Measurements from ENCODE around the gene NELFCD.

Gene NELFCD

GRCh38 chr20:58994390-58995159 is 13.5 kb downstream of the NELFCD start:
- no peak for DNase-seq (ENCODE audit: low spot score)

- DNase-seq (ENCODE audit: low spot score) = no peak
These were observed 14.6 kb downstream of the NELFCD start for GRCh38 chr20:58995461-58996225.

GRCh38 chr20:58996226-58996611 is 15.2 kb downstream of the NELFCD start:
- no peak for DNase-seq (ENCODE audit: low spot score)

DNA sequence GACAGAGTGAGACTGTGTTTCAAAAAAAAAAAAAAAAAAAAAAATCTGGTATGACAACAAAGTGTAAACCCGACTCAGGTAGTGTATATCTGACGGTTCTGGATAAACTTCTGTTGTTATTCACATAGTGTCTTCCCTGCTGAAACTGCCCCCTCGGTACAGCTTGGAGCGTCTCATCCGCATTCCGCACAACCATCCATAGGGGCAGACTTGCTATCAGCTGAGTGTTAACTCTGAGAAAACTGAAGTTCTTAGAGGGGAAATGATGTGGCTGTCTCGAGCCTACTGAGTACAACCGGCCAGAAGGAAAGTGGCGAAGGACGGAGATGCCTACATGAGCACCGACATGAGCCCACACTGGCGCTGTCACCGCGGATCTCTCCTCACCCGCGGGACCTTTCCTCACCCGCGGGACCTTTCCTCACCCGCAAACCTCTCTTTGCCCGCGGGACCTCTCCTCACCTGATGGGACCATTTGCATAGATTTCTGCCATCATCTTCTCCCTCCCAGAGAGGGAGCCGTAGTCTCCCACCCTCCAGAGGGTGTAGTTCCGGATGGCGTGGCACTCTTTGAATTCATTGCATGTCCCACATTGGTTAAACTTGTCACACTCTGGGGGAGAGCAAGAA is 16.2 kb downstream of the NELFCD start:
- no peak for DNase-seq (ENCODE audit: low spot score)

DNA sequence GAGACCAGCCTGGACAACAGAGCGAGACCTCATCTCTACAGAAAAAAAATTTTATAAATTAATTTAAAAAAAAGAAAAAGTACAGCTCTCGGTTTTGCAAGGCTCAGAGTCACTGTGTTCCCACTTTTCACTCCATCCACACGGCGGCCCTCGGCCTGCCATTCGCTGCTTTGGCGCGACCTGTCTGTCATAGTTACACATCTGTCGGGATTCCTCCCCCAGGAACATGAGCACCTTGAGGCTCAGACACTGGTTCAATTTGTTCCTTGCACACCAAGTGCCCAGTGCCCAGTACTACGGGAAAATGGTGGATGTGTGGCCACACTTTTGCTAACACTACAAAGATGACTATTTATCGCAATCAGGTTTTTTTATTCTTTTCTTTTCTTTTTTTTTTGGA is 17.6 kb downstream of the NELFCD start:
- no peak for DNase-seq (ENCODE audit: low spot score)

- DNase-seq (ENCODE audit: low spot score) = no peak
These were observed 19.3 kb downstream of the NELFCD start for GRCh38 chr20:59000326-59000725.

- DNase-seq (ENCODE audit: low spot score) = no peak
These were observed 20.0 kb downstream of the NELFCD start for GRCh38 chr20:59001068-59001448.

DNA sequence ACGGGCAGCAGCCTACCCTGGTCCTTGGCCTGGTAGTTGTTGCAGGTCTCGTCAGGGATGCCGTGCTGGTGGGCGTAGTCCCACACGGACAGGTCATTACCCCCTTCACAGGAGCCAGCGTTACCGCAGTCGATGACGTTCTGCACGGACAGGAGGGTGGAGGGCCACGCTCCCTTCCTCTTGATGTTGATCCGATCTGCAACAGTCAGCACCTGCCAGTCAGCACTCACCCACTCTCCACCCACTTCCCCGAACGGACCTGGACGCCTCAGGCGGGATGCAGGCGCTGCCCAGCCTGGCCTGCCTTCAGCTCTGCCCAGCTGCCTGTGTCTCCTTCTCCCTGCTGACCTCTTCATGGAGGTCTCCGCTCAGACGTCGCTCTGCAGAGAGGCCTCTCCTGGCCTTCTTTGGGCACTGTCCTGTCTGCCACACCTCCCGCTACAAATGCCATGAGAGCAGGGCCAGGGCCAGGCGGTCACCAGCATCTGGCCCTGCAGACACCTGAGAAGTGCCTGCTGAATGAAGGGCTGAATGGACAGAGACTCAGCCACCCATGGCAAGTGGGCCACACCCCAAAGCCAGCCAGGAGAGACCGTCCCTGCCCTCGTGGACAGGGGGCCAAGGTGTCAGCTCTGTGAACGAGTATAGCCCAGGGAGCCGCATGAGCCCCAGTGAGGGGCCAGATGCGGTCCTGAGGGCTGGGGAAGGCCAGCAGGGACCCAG is 20.6 kb downstream of the NELFCD start:
- no peak for DNase-seq (ENCODE audit: low spot score)

- DNase-seq (ENCODE audit: low spot score) = no peak
These were observed 21.3 kb downstream of the NELFCD start for GRCh38 chr20:59002388-59002787.

- DNase-seq (ENCODE audit: low spot score) = no peak
These were observed 21.9 kb downstream of the NELFCD start for GRCh38 chr20:59002874-59003399.

DNA sequence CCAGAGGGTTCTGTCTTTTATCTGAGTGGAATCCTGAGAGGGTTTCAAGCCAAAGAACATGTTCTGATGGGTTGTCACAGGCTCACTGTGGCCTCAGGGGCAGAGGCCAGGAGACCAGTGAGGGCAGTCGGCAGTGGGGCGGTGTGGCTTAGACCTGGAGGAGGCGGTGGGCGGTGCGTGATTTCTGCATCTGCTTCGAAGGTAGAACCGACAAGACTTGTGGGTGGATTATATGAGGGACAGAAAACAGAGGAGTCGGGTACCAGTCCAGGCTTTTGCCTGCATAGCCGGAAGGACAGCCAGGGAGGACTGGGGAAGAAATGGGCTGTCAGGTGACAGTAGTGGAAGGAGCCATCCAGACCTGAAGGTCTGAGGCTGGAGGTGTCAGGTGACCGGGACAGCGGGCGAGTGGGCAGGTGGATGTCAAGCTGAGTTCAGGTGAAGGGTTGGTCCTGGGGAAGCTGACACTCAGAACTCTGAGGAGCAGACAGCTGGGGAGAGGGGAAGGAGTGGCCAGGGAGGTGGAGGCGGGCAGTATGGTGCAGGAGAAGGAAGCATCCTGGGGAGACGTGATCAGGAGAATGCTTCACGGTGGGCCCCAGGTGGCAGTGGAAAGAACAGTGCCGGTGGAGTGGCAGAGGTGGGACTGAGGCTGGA is 22.9 kb downstream of the NELFCD start:
- DNase-seq (ENCODE audit: low spot score) = no peak

DNA sequence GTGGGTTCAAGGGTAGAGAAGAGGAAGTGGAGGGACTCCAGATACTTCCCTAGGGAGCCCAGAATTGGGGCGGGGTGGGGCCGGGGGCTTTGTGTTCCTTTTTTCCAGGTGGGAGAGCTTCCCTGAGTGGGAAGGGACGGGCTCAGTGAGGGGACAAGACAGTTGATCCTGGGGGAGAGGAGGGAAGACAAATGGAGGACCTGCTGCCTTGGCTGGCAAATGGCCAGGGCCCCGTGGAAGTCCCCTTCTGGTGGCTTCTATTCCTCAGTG is 23.4 kb downstream of the NELFCD start:
- no peak for DNase-seq (ENCODE audit: low spot score)

- no peak for DNase-seq (ENCODE audit: low spot score)
These were observed 23.9 kb downstream of the NELFCD start for GRCh38 chr20:59004763-59005522.

GRCh38 chr20:59005523-59006166 is 24.6 kb downstream of the NELFCD start:
- DNase-seq (ENCODE audit: low spot score) = no peak

- peak; percentile 75 for DNase-seq (ENCODE audit: low spot score)
These were observed 25.3 kb downstream of the NELFCD start for GRCh38 chr20:59006167-59006863.

DNA sequence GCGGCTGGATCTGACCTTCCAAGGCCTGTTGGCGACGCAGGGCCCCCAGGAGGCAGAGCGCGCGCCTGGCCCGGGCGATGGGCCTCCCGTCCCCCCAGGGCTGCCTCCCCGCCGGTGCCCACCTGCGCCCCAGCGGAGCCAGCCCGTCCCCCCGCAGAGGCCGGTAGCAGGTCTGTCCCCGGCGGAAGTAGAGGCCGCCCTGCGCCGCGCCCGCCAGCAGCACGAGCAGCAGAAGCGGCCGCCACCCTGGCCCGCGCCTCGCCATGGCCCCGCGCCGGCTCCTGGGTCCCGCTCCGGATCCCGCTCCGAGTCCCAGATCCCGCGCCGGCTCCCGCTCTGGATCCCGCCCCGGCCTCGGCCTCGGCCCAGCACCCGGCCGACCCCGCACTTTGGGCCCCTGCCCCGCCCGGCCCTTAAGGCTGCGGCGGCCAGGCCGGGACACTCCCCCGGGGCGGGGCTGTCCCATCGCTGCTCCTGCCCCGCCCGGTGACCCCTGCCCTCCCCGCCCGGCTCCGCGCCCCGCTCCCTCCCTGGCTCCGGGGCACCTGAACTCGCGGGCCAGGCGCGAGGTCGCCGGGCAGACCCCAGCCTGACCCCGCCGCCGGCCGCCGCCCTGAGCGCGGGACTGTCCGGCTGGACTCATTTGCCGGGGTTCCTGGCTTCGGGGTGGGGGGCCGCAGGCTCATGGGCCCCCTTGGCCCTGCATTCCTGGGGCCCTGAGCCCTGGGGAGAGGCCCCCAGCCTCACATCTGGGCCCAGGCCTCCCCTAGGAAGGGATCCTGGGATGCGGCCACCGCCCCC is 26.0 kb downstream of the NELFCD start, which contains the start of gene CTSZ:
CTSZ (minus strand) TSS at position 391 of the 801 bp plus-strand sequence; CDS start at position 265, 126 bp downstream.
- DNase-seq (ENCODE audit: low spot score) = peak; percentile 80

- DNase-seq (ENCODE audit: low spot score) = no peak
These were observed 26.8 kb downstream of the NELFCD start for GRCh38 chr20:59007665-59008511.

DNA sequence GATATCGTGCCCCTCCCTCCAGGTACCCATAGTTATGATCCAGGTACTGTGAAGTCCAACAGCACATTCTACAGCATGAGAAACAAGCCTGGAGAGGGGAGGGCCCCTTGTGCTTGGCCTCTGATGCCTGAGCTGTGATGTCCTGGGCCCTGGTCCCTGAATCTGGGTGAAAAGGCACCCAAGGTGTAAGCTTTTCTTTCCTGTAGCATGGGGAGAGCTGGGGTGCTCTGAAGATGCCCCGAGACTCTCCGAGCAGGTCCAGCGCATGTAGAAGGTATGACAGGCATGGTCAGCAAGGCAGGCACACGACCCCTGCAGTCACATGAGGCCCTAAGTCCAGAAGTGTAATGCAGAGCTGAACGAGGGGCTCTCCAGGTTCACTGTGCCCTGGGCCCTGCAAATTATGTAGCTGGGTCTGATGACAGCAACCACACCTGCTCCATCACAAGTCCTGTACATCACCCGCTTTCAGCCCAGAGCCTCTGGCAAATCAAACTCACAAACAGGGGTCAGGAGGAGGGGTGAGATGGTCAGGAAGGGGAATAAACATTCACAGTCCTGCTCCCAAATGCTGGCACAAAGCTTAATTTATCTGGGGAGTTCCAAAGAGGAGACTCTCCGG is 27.8 kb downstream of the NELFCD start:
- no peak for DNase-seq (ENCODE audit: low spot score)
